Measurements from ENCODE around the gene ATP12A. TPM values are rescaled to one million over a fixed set of nuclear protein-coding genes. Genes with fewer than 3 reads are reported as not detected.

The ATP12A gene
- total RNA-seq = under 1 TPM; 0.07 to 0.10 TPM

DNA sequence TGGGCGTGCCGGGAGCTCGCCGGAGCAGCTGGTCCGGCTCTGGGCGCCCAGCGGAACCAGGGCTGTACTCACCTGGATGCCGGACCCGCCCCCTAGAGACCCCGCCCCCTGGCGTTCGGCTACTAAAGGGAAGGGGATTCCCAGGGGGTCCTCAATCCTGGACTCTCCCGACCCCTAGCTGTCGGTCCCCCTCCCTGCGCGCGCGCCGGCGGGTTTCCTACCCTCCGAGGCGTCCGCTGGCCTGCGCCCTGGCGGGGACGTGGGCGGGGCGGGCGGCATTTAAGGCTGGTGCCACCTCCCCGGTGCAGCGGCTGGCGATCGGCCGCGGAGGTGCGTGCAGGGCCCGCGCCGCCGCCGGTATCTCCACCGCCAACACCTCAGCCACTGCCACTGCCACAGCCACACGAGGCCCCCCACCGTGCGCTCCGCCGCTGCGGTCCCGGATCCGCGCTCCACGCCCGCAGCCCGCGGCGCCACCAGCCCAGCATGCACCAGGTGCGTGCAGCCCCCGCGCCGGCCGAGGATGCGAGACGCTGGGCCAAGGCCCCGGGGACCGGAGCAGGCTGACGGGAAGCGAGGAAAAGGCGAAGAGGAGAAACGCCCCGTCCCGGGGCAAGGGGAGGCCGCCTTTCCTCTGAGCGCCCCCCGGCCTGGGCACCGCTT, at the start of gene ATP12A:
Gene ATP12A (plus strand): TSS at position 151 of the 663 bp plus-strand sequence. CDS start 336 bp downstream, at position 487.
- H3K9me3 Mint-ChIP-seq = no peaks in the 10 kb centered on the region
- H3K27me3 Mint-ChIP-seq = peaks cover 37% of the 10 kb centered on the region
- H3K36me3 Mint-ChIP-seq = no peaks in the 10 kb centered on the region
- peaks cover 26% of the 10 kb centered on the region for H3K4me1 Mint-ChIP-seq (ENCODE audit: low read depth)
- ChIA-PET POLR2A (no interaction called here), CTCF (interaction anchor here (1.3 to 1.5 kb wide), 2 partner anchors 13 to 22 kb away, joined by 6 read pairs; no protein-coding TSS in a partner anchor)
- H3K4me3 Mint-ChIP-seq = peak within 1 kb of the TSS; percentile 57
- intact Hi-C loops (cut with micrococcal nuclease) = loop anchor here (5.0 kb wide), 2 partner anchors 317 to 408 kb away; no protein-coding TSS in a partner anchor
- DNase-seq = peak; percentile 50
- H3K27ac Mint-ChIP-seq = no peak within 1 kb of the TSS

DNA sequence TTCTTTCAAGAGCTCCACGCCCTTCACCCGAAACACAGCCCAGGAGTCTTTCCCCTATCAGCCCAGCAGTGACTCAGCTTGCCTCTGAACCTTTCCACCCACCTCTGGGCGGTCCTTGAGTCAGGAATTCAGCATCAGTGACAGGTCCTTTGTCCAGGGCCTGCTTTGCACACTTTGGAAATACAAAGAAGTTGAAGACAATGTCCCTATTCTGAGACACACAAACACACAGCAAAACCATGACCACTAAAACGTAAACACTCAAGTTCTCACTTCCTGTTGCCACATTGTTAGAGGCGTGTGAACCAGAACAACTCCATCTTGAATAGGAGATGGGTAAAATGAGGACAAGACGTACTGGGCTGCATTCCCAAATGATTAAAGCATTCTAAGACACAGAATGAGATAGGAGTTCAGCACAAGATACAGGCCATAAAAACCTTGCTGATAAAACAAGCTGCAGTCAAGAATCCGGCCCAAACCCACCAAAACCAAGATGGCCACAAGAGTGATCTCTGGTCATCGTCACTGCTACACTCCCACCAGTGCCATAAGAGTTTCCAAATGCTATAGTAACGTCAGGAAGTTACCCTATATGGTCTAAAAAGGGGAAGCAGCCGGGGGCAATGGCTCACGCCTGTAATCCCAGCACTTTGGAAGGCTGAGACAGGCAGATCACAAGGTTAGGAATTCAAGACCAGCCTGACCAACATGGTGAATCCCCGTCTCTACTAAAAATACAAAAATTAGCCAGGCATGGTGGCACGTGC, 49.2 kb upstream of the ATP12A start:
- no peak overlapping the region for H3K27ac Mint-ChIP-seq
- ChIA-PET POLR2A (no interaction called here), CTCF (interaction anchor here (0.6 kb wide), 1 partner anchor 43 kb away, joined by 3 read pairs; no protein-coding TSS in a partner anchor)
- no peaks in the 10 kb centered on the region for H3K36me3 Mint-ChIP-seq
- no peak overlapping the region for H3K4me3 Mint-ChIP-seq
- H3K4me1 Mint-ChIP-seq (ENCODE audit: low read depth) = peaks cover 22% of the 10 kb centered on the region
- H3K27me3 Mint-ChIP-seq = no peaks in the 10 kb centered on the region
- intact Hi-C loops (cut with micrococcal nuclease) = no loop called here
- no peaks in the 10 kb centered on the region for H3K9me3 Mint-ChIP-seq
- DNase-seq = no peak

GRCh38 chr13:24631922-24632321, 48.3 kb upstream of the ATP12A start:
- peaks cover 14% of the 10 kb centered on the region for H3K4me1 Mint-ChIP-seq (ENCODE audit: low read depth)
- H3K4me3 Mint-ChIP-seq = no peak overlapping the region
- ChIA-PET POLR2A (no interaction called here), CTCF (no interaction called here)
- intact Hi-C loops (cut with micrococcal nuclease) = loop anchor here (2.0 kb wide), 1 partner anchor 17 kb away; no protein-coding TSS in a partner anchor
- no peak overlapping the region for H3K27ac Mint-ChIP-seq
- no peak for DNase-seq
- H3K36me3 Mint-ChIP-seq = no peaks in the 10 kb centered on the region
- H3K9me3 Mint-ChIP-seq = no peaks in the 10 kb centered on the region
- no peaks in the 10 kb centered on the region for H3K27me3 Mint-ChIP-seq

DNA sequence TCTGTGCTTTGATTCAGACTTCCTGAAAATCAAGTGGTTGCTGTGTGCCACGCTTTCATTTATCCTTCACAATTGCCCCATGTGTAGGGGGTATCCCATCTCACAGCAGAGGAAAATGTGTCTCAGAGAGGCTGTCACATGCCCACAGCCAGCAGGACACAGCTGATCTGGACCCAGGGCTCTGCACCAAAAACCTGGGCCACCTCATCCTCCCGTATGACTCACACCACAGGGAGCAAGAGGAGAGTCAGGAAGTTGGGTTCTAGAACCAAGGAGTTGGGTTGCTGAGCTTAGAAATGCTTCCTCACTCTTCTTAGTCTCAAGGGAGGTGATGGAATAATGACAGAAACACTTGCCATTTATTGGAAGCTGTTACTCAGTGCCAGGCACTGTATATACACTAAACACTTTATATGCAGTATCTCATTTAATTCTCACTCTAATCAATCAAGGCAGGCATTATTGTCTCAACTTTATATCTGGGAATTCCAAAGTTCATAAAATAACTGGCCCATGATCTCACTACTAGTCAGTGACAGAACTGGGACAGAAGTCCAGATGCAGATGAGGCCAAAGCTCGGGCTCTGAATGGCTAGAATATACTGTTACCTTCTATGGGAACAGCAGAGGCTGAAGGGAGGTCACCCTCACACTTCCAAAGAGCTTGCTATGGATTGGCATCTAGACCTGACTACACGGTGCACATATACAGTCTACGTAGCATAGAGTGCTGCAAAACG, 47.7 kb upstream of the ATP12A start:
- intact Hi-C loops (cut with micrococcal nuclease) = loop anchor here (2.0 kb wide), 1 partner anchor 16 kb away; no protein-coding TSS in a partner anchor
- H3K4me3 Mint-ChIP-seq = no peak overlapping the region
- H3K27me3 Mint-ChIP-seq = no peaks in the 10 kb centered on the region
- no peaks in the 10 kb centered on the region for H3K9me3 Mint-ChIP-seq
- ChIA-PET CTCF (interaction anchor here (1.4 kb wide), 1 partner anchor 14 kb away, joined by 3 read pairs; no protein-coding TSS in a partner anchor), POLR2A (interaction anchor here (1.2 kb wide), 1 partner anchor 10 kb away, joined by 4 read pairs; no protein-coding TSS in a partner anchor)
- DNase-seq = no peak
- no peaks in the 10 kb centered on the region for H3K36me3 Mint-ChIP-seq
- H3K4me1 Mint-ChIP-seq (ENCODE audit: low read depth) = peaks cover 13% of the 10 kb centered on the region
- no peak overlapping the region for H3K27ac Mint-ChIP-seq

- no peaks in the 10 kb centered on the region for H3K27me3 Mint-ChIP-seq
- no peak overlapping the region for H3K27ac Mint-ChIP-seq
- DNase-seq = no peak
- intact Hi-C loops (cut with micrococcal nuclease) = no loop called here
- H3K4me3 Mint-ChIP-seq = no peak overlapping the region
- no peaks in the 10 kb centered on the region for H3K9me3 Mint-ChIP-seq
- POLR2A ChIA-PET = no interaction called here
- H3K4me1 Mint-ChIP-seq (ENCODE audit: low read depth) = peaks cover 2% of the 10 kb centered on the region
- no peaks in the 10 kb centered on the region for H3K36me3 Mint-ChIP-seq
- CTCF ChIA-PET = no interaction called here
Measured at GRCh38 chr13:24636776-24637175, 43.4 kb upstream of the ATP12A start.

- H3K27ac Mint-ChIP-seq = no peak overlapping the region
- H3K4me1 Mint-ChIP-seq (ENCODE audit: low read depth) = peaks cover 3% of the 10 kb centered on the region
- H3K27me3 Mint-ChIP-seq = peaks cover 3% of the 10 kb centered on the region
- intact Hi-C loops (cut with micrococcal nuclease) = no loop called here
- no peak for DNase-seq
- ChIA-PET POLR2A (no interaction called here), CTCF (no interaction called here)
- H3K4me3 Mint-ChIP-seq = no peak overlapping the region
- H3K9me3 Mint-ChIP-seq = no peaks in the 10 kb centered on the region
- no peaks in the 10 kb centered on the region for H3K36me3 Mint-ChIP-seq
Measured at GRCh38 chr13:24638096-24638495, 42.1 kb upstream of the ATP12A start.

GRCh38 chr13:24640752-24641151, 39.5 kb upstream of the ATP12A start:
- CTCF ChIA-PET = interaction anchor here (0.6 kb wide), 1 partner anchor 52 kb away, joined by 3 read pairs; no protein-coding TSS in a partner anchor
- Mint-ChIP-seq H3K4me1 (ENCODE audit: low read depth) (peaks cover 3% of the 10 kb centered on the region), H3K27me3 (peaks cover 5% of the 10 kb centered on the region), H3K27ac (peak overlapping the region; percentile 13), H3K4me3 (no peak overlapping the region), H3K9me3 (no peaks in the 10 kb centered on the region), H3K36me3 (no peaks in the 10 kb centered on the region)
- no peak for DNase-seq
- POLR2A ChIA-PET = no interaction called here
- intact Hi-C loops (cut with micrococcal nuclease) = no loop called here

- ChIA-PET CTCF (interaction anchor here (0.9 kb wide), 1 partner anchor 112 kb away, joined by 4 read pairs; no protein-coding TSS in a partner anchor), POLR2A (interaction anchor here (1.1 to 1.7 kb wide), 2 partner anchors 9 to 14 kb away, joined by 3 to 4 read pairs; no protein-coding TSS in a partner anchor)
- DNase-seq = no peak
- no peaks in the 10 kb centered on the region for H3K36me3 Mint-ChIP-seq
- no peak overlapping the region for H3K27ac Mint-ChIP-seq
- H3K27me3 Mint-ChIP-seq = peaks cover 10% of the 10 kb centered on the region
- intact Hi-C loops (cut with micrococcal nuclease) = no loop called here
- no peak overlapping the region for H3K4me3 Mint-ChIP-seq
- no peaks in the 10 kb centered on the region for H3K9me3 Mint-ChIP-seq
- peaks cover 3% of the 10 kb centered on the region for H3K4me1 Mint-ChIP-seq (ENCODE audit: low read depth)
Measured at GRCh38 chr13:24642219-24642618, 38.0 kb upstream of the ATP12A start.

GRCh38 chr13:24644036-24644435, 36.2 kb upstream of the ATP12A start:
- Mint-ChIP-seq H3K27ac (no peak overlapping the region), H3K36me3 (no peaks in the 10 kb centered on the region), H3K4me1 (ENCODE audit: low read depth) (peaks cover 8% of the 10 kb centered on the region), H3K27me3 (peaks cover 12% of the 10 kb centered on the region), H3K9me3 (no peaks in the 10 kb centered on the region), H3K4me3 (no peak overlapping the region)
- ChIA-PET CTCF (interaction anchor here (1.2 kb wide), 1 partner anchor 20 kb away, joined by 3 read pairs; no protein-coding TSS in a partner anchor), POLR2A (no interaction called here)
- no peak for DNase-seq
- intact Hi-C loops (cut with micrococcal nuclease) = no loop called here

- H3K4me1 Mint-ChIP-seq (ENCODE audit: low read depth) = peaks cover 10% of the 10 kb centered on the region
- CTCF ChIA-PET = interaction anchor here (0.6 to 1.4 kb wide), 4 partner anchors 25 to 79 kb away, joined by 3 read pairs; no protein-coding TSS in a partner anchor
Measured at GRCh38 chr13:24648271-24648670, 31.9 kb upstream of the ATP12A start.

DNA sequence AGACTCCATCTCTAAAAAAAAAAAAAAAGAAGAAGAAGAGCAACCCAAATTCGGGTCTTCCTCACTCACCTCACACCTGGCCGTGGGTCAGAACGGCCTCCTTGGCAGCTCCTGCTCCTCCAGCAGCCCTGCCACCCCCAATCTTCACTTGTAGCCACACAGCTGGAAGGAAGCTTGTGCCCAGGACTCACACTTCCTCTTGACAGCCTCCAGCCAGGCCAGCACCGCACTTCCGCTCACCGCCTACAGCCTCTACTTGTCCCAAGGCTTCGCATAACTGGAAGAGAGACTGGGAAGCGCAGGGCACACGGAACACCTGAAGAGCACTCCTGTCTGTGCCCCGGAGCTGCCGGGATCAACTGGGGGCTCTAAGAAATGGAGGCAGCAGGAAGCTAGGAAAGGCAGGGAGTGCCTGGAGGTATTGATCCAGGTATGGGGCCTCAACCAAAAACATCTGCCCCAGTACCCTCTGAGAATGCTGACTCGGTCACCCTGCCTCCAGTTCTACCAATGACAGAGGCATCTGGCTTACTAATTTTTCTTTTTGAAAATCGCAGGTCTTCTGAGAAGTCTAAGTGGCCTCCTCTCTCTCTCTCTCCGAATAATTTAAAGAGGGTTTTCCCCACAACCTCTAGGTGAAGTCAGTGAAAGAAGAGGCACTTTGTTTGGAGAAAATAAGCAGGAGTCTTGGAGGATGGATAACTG, 31.1 kb upstream of the ATP12A start:
- intact Hi-C loops (cut with micrococcal nuclease) = loop anchor here (2.0 kb wide), 1 partner anchor 16 kb away; no protein-coding TSS in a partner anchor
- ChIA-PET POLR2A (interaction anchor here (0.6 kb wide), 1 partner anchor 10 kb away, joined by 4 read pairs; no protein-coding TSS in a partner anchor), CTCF (interaction anchor here (1.4 kb wide), 1 partner anchor 78 kb away, joined by 3 read pairs; no protein-coding TSS in a partner anchor)
- H3K27me3 Mint-ChIP-seq = peaks cover 7% of the 10 kb centered on the region
- no peaks in the 10 kb centered on the region for H3K9me3 Mint-ChIP-seq
- peaks cover 10% of the 10 kb centered on the region for H3K4me1 Mint-ChIP-seq (ENCODE audit: low read depth)
- H3K4me3 Mint-ChIP-seq = no peak overlapping the region
- H3K27ac Mint-ChIP-seq = peak overlapping the region; percentile 73
- H3K36me3 Mint-ChIP-seq = no peaks in the 10 kb centered on the region
- peak; percentile 51 for DNase-seq

More at GRCh38 chr13:24648271-24648670, 31.9 kb upstream of the ATP12A start:
- intact Hi-C loops (cut with micrococcal nuclease) = loop anchor here (2.0 kb wide), 1 partner anchor 15 kb away; no protein-coding TSS in a partner anchor
- Mint-ChIP-seq H3K27ac (no peak overlapping the region), H3K9me3 (no peaks in the 10 kb centered on the region), H3K36me3 (no peaks in the 10 kb centered on the region), H3K27me3 (peaks cover 8% of the 10 kb centered on the region), H3K4me3 (peak overlapping the region; percentile 9)
- POLR2A ChIA-PET = interaction anchor here (0.6 kb wide), 1 partner anchor 9 kb away, joined by 4 read pairs; no protein-coding TSS in a partner anchor
- no peak for DNase-seq

Measured in activated CD4-positive, alpha-beta memory T cell treated with anti-CD3 and anti-CD28 coated beads for 36 hours (primary cell).